Ovary (tissue), 10 donors: ENCODE measurements around the gene MLN. TPM values are rescaled to one million over a fixed set of nuclear protein-coding genes. Genes with fewer than 3 reads are reported as not detected.

ENCODE experiments used
- DNase-seq, 5 donors: peaks; one replicate each; pipeline ENCODE4 v3.0.0-alpha.2; 2019 to 2020
- H3K27ac ChIP-seq, 2 donors: fragments of 200-600 bp; one replicate each; pipeline versions ENCODE4 v1.5.1 to v1.8.0; 2019 to 2022
- H3K27me3 ChIP-seq: fragments of 200-600 bp; one replicate; pipeline ENCODE4 v1.8.0; 2022
- H3K36me3 ChIP-seq: fragments of 200-600 bp; sonication (generic); one replicate; pipeline ENCODE4 v1.5.1; 2019
- H3K4me1 ChIP-seq: one replicate; pipeline ENCODE4 v1.8.1; 2013; ENCODE audit warnings: mild to moderate bottlenecking, moderate library complexity; ENCODE audit not compliant: insufficient read depth
- H3K4me3 ChIP-seq: fragments of 200-600 bp; sonication (generic); one replicate; pipeline ENCODE4 v1.5.1; 2017
- H3K9me3 ChIP-seq, 2 donors: fragments of 200-600 bp in 1 of 2; sonication (generic) in 1 of 2; one replicate each; pipeline versions ENCODE4 v1.5.1 to v1.8.1; 2013 to 2019; ENCODE audit warnings: mild to moderate bottlenecking in 1 of 2, moderate library complexity in 1 of 2
- CTCF ChIP-seq, 3 donors: fragments of 450-650 bp in 2 of 3; fragments of 200-600 bp in 1 of 3; IDR thresholded peaks; one replicate each; pipeline versions ENCODE4 v1.5.1 to v1.8.0; 2016 to 2022; ENCODE audit warnings: antibody characterized with exemption in 3 of 3, mild to moderate bottlenecking in 1 of 3
- EP300 ChIP-seq: sonication (generic); formaldehyde crosslinking; IDR thresholded peaks from one replicate; pipeline ENCODE4 v1.6.1; 2017; ENCODE audit warnings: antibody characterized with exemption
- POLR2A ChIP-seq: fragments of 450-650 bp; IDR thresholded peaks from one replicate; pipeline ENCODE4 v1.6.1; 2017; ENCODE audit warnings: antibody characterized with exemption, mild to moderate bottlenecking, moderate library complexity
- WGBS, 3 donors: extraction: QIAGEN DNeasy Blood & Tissue Kit in 1 of 3; methylation state at CpG; one replicate each; pipeline versions ENCODE4 v1.1.5 to v1.1.7; 2013 to 2017; 5-methylcytosine and 5-hydroxymethylcytosine counted together
- intact Hi-C, 4 donors: fragments of 100-400 bp; cut with DNase I; formaldehyde crosslinking; loops; one replicate each; pipeline versions ENCODE4 v1.11.0 to v1.15.1; 2022 to 2023
- long read RNA-seq, 3 donors: library from polyadenylated mRNA in 2 of 3; unstranded in 2 of 3; transcript quantifications; one replicate each; pipeline ENCODE4 v2.0.0 and lab custom pipeline, GENCODE V29; 2021 to 2026
- polyA plus RNA-seq, 2 donors: library from polyadenylated mRNA; stranded (reverse); fragments of 200-250 nt in 1 of 2; fragments of 350-450 nt in 1 of 2; fragmentation: Illumina TruSeq in 1 of 2; extraction: RNeasy Lipid Tissue Mini Kit (QIAGEN cat#74804) in 1 of 2; gene quantifications; one replicate each; pipeline ENCODE4 v1.2.3, GENCODE V29; 2013 to 2014
- total RNA-seq, 7 donors: library from RNA; depleted of rRNA in 2 of 7; stranded (reverse); fragments of >200 nt in 2 of 7; fragmentation: NEBNext Ultra II Directional in 3 of 7; extraction: Animal tissue kit (Norgen Biotek cat#: 25700) in 3 of 7; gene quantifications; one replicate each; pipeline versions ENCODE4 v1.1.0 to v1.2.4, GENCODE V29; 2016 to 2023
- donor health status: DM: no; HTN: no; CAD: no; lungs with moderate emphysema.
- donor health status: DM: no; HTN: no; CAD: no.
- donor health status: Bipolar disorder and iron deficiency.
- donor health status: DM: yes; HTN: yes; CAD: no.
- donor health status: DM: no; HTN: no; CAD: no.
- donor health status: DM: yes; HTN: yes; CAD: no.

MLN gene
- total RNA-seq (not detected), polyA plus RNA-seq (not detected)
- long read RNA-seq, donor 1, partial matches to known transcripts, result 0 of 9 reads
- long read RNA-seq, donor 1, other reads (novel, unspliced or antisense), result 9 of 9 reads
- long read RNA-seq, donor 2, result 0 reads
- long read RNA-seq, donor 3, partial matches to known transcripts, result 0 of 1 reads
- long read RNA-seq, donor 3, other reads (novel, unspliced or antisense), result 1 of 1 reads

GRCh38 chr6:33803571-33804053 is at the start of gene MLN:
MLN (minus strand) TSS chr6:33804003; CDS start chr6:33801163, 2,840 bp downstream.
- intact Hi-C loops, result no loop called here

GRCh38 chr6:33853026-33853425 is 49.2 kb upstream of the MLN start:
- intact Hi-C loops, result no loop called here
- H3K27ac ChIP-seq, result no peak overlapping the region
- no peaks in the 10 kb centered on the region for H3K4me1 ChIP-seq
- no peaks in the 10 kb centered on the region for H3K9me3 ChIP-seq
- no peak overlapping the region for H3K4me3 ChIP-seq
- H3K36me3 ChIP-seq, result no peaks in the 10 kb centered on the region
- H3K27me3 ChIP-seq, result no peaks in the 10 kb centered on the region
- no peak for DNase-seq
- 73 to 86% (median 80%) methylated on average over 4 of the region's 4 CpGs for WGBS, 3 donors
- no peak for TF ChIP-seq CTCF (IDR thresholded peaks at IDR 0.05)
- no peak for TF ChIP-seq EP300
- TF ChIP-seq POLR2A, result no peak

More at GRCh38 chr6:33803571-33804053, at the start of gene MLN:
- Histone ChIP-seq H3K27me3 (no peaks in the 10 kb centered on the region), H3K4me1 (no peaks in the 10 kb centered on the region), H3K4me3 (no peak within 1 kb of the TSS), H3K36me3 (no peaks in the 10 kb centered on the region), H3K9me3 (no peaks in the 10 kb centered on the region), H3K27ac (no peak within 1 kb of the TSS)
- 58 to 64% (median 61%) methylated on average over 14 of the region's 14 CpGs for WGBS, 3 donors
- TF ChIP-seq CTCF (IDR thresholded peaks at IDR 0.05) (no peak), POLR2A (no peak), EP300 (no peak)
- no peak for DNase-seq

- Histone ChIP-seq H3K27me3 (no peaks in the 10 kb centered on the region), H3K9me3 (no peaks in the 10 kb centered on the region), H3K36me3 (no peaks in the 10 kb centered on the region), H3K4me3 (no peak overlapping the region), H3K4me1 (no peaks in the 10 kb centered on the region), H3K27ac (no peak overlapping the region)
- intact Hi-C loops, result no loop called here
- 20 to 35% (median 22%) methylated on average over 8 of the region's 8 CpGs for WGBS, 3 donors
- TF ChIP-seq EP300 (no peak), POLR2A (no peak), CTCF (IDR thresholded peaks at IDR 0.05) (no peak)
- DNase-seq, result no peak
These were observed 48.2 kb upstream of the MLN start for GRCh38 chr6:33851959-33852358.

GRCh38 chr6:33850869-33851541 is 47.2 kb upstream of the MLN start:
- no peak for TF ChIP-seq EP300
- 88 to 97% (median 91%) methylated on average over 10 of the region's 10 CpGs for WGBS, 3 donors
- DNase-seq, result no peak
- H3K27me3 ChIP-seq, result no peaks in the 10 kb centered on the region
- intact Hi-C loops, result no loop called here
- no peaks in the 10 kb centered on the region for H3K9me3 ChIP-seq
- no peak overlapping the region for H3K27ac ChIP-seq
- H3K36me3 ChIP-seq, result no peaks in the 10 kb centered on the region
- H3K4me1 ChIP-seq, result no peaks in the 10 kb centered on the region
- H3K4me3 ChIP-seq, result no peak overlapping the region

GRCh38 chr6:33850296-33850695 is 46.5 kb upstream of the MLN start:
- DNase-seq, result no peak
- no peaks in the 10 kb centered on the region for H3K4me1 ChIP-seq
- no peaks in the 10 kb centered on the region for H3K27me3 ChIP-seq
- no peak overlapping the region for H3K27ac ChIP-seq
- no peaks in the 10 kb centered on the region for H3K36me3 ChIP-seq
- no peak for TF ChIP-seq EP300
- no peak for TF ChIP-seq CTCF (IDR thresholded peaks at IDR 0.05)
- no peak for TF ChIP-seq POLR2A
- 39 to 45% (median 41%) methylated on average over 3 of the region's 3 CpGs for WGBS, 3 donors
- intact Hi-C loops, result no loop called here
- H3K4me3 ChIP-seq, result no peak overlapping the region
- H3K9me3 ChIP-seq, result no peaks in the 10 kb centered on the region
